ENCODE results near the gene ALPL.

ALPL gene

DNA sequence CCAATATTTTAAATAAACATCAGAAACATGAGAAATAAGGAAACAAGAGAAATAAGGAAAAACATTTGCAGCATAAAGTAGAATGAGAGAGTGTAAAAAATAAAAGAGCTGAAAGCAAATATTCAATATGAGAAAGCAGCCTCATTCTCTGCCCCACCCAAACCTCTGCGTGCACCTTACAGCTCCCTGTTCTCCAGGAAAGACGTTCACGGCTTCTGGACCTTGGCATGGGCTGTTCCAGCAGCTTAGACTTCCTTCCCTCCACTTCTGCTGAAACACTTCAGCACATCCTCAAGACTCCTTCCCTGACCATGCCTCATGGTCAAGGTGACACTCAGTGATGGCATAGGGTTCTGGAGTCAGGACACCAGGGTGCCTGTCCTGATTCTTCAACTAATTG, 23.3 kb downstream of the ALPL start:
- DNase-seq, result no peak

DNA sequence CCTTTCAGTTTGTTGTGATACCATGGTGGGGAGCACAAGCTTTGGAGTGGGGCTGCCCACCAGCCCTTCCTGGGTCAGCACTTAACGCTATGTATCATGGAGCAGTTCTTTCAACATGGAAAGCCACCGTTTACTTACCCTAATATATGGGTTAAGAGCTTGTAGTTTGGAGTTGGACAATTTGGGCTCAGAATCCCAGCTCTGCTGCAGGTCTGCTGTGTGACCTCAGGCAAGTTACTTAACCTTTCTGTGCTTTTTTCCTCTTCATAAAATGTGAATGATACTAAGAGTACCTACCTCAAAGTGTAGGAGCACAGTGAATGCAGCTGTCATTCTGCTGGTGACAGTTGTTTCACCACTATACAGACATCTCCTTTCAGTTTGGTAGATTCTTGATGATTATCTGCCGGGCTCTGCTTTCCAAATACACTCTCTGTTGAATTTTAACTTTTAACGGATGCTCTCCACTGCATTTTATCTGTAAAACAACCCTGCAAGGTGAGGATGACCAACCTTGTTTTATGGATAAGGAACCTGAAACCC, 23.8 kb downstream of the ALPL start:
- no peak for DNase-seq

DNA sequence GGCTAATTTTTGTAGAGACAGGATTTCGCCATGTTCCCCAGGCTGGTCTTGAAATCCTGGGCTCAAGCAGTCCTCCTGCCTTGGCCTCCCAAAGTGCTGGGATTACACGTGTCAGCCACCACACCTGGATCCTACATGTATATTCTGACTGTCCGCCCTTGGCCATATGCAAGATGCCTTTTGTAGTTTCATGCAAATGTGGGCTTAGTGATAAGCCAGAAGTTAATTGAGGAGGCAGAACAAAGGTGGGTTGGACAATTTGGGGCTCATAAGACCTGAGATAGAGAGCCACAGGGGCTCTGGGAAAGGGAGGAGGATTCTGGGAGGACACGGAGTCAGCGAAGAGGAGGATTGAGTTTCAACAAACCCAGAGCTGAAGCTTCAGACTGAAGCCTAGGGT, 24.9 kb downstream of the ALPL start:
- no peak for DNase-seq

DNA sequence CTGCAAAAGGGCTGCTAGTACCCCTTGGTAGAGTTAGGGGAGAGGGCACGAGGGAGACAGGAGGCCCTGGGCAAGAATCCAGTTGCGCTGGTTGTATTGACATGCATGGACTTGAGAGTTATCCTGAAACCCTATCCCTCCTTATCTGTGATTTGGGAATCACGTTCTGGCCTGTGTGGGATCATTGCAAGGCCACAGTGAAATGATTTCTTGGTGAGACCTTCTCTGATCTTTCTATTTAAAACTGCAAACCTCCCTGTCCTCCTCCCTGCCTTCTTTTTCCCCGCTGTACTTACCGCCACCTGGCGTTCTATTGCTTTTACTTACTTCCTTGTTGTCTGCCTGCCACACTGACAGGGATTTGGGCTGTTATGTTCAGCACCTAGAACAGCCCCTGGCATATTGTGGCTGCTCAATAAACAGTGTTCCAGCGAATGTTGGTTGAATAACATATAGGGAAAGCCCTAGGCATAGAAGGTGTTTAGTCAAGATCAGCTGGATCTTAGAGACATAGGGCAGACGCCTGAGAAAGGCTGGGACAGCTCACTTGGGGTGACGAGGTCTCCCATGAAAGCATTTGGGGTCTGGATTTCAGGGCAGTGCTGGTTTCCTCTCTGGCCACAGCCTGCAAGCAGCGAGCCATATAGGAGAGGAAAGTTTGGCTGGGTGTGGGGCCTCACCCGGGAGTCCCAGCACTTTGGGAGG, 25.6 kb downstream of the ALPL start:
- no peak for DNase-seq

DNA sequence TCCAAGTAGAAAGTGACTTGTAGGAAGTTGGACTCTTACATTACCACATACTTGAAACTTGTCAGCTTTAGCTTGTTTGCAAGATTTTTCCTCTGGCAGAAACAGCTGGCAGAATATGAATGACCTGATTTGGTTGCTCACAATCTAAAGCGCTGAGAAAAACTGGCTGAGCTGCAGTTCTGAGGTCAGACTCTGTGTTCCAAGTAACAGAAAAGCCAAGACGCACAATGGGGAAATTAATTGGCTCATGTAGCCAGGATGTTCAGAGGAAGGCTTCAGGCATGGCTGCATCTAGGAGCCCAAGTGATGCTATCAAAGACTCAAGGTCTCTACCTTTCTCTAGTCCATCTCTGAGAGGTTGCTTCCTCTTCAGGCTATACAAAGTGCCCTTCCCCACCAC, 27.0 kb downstream of the ALPL start:
- no peak for DNase-seq

DNA sequence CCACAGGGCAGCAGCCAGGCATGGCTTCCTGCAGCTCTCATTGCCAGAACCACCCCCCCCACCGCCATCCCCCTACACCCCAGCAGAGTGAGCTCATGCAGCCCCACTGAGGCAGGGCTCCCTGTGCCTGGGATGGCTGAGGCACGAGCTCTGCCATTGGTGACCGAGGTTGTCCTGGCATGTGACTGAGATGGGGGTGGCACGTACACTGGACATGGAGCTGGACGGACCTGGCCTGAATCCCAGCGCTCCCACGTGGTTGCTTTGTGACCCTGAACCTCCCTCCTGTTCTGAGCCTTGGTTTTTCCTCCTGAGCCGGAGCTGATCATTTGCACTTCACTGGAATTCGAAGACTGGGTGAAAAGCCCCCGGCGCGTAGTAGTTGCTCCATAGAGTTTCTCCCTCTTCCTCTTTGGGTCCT, 28.3 kb downstream of the ALPL start:
- no peak for DNase-seq

DNA sequence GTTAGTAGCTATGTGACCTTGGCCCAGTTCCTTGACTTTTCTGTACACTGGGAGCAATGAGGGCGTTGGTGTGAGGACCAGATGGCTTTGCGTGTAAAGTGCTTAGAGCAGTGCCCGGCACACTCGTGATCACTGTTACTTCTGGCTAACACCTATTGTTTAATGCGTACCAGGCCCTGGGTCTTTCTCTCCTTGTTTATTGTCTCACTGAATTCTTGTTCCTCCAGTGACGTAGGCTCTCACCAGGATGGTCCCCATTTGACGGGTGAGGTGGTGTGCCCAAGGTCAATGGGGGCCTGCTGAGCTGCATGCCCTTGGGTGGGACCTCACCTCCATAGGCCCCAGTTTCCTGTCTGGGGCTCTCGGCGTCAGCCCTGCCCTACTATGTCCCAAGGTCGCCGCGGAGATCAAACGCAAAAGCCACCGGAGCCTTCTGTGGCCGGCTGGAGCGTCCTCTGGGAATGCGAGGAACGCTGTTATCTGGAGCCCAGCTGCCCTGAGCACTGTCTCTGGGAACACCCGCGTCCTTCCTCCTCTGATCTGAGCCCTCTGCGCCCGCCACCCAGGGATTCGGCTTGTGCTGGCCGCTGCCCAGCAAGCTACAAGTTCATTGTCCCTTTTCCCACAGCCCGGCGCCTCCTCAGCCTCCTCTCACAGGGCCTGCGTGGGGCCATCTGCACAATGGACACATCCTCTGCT, 28.9 kb downstream of the ALPL start:
- DNase-seq, result no peak

- no peak for DNase-seq
Observed at GRCh38 chr1:21539933-21540332, 30.7 kb downstream of the ALPL start.

DNA sequence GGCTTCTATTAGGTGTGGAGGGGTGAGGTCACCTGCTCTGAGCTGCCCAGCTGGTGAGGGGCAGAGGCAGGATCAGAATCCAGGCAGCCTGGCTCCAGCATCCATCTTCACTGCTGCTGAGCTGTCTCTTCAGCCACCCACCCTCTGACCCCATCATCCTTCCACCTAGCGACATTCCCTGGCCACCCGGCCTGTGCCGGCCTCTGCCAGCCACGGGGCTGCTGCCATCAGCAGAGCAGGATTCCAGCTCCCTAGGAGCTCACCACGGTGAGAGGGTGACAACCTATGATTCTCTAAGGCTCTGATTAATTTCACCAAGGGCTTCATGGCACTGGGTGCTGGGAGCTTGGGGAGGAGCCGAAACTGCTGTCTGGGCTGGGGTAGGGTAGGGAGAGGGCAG, 32.1 kb downstream of the ALPL start:
- DNase-seq, result no peak

DNA sequence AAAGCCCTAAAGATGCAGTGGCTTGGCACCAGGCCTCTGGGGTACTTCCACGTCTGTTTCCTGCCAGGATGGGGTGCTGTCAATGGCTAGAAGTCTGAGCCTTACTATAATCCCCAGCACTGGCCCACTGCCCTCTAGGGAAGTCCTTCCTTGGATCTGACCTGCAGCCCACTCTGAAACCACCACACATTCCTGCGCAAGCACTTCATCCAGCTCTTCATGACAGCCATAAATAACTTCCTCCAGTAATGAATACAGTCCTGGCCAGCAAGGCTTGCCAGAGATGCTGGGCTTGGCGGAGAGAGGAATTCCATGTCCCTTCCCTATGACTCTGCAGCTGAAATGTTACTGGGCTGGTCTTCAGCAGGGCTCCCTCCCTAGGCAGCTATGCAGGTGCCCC, 32.6 kb downstream of the ALPL start:
- no peak for DNase-seq

- no peak for DNase-seq
Observed at GRCh38 chr1:21543598-21543997, 34.4 kb downstream of the ALPL start.

DNA sequence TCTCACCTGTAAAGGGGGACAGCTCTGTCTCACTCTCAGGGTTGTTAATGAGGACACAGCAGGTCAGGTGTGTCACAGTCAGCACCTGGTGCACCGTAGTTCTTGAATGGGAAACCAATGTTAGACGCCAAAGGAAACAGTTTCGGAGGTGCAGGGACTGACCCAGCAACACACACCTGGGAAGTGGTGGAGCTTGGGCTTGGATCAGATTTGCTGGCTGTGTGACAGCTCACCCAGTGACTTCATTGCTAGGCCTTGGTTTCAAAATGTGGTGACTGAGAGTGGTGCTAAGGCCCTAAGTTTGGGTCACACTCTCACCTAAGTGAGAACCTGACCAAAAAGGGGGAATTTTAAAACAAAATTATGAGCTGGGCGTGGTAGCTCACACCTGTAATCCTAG, 34.9 kb downstream of the ALPL start:
- DNase-seq, result no peak

DNA sequence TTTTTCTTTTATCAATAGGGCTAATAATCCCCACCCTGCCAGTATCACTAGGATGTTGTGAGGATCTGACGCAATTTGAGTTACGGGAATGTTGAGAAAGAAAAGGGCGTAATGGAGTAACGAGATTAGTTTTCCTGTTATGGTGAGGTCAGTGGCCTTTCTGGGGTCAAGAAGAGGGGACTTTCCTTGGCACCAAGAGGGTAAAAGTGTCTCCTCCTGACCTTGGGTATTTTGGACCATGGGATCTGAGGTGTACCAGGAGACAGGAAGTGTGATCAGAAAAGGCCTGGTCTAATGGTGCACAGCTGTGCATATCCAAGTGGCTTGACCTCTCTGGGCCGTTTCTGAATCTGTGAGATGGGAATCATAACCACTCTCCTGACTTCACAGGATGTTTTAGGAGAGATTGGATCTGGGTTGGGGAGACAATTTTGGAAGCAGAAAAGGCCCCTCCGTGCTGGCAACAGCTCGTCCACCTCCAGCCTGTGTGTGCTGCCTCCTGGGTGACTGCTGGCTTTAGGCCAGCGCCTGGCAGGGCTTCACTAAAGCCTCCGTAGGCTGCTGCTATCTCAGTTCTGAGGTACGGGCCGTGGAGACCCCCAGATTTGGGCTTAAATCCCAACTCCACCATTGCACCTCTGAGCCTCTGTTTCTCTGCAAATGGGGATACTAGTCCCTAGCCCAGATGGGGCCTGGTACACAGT, 37.1 kb downstream of the ALPL start:
- no peak for DNase-seq

DNA sequence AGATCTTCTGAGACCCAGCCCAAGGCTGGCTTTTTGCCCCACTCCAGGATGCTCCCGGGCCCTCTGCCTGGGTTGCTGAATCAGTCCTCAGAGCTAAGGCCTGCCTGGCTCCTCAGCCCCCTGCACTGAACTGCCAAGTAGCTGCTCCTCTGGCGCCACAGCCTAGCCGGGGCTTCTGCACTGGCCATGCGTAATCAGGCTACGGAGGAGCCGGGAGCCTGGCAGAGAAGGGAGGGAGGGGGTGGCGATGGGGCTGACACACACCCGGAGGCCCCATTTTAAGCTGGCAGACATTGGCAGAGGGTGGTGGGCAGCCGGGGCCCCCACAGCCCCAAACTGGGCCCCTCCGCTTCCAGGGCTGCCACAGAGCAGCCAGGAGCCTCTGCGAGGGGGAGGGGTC, 38.7 kb downstream of the ALPL start:
- no peak for DNase-seq

GRCh38 chr1:21550097-21550496, 40.9 kb downstream of the ALPL start:
- DNase-seq, result no peak

DNA sequence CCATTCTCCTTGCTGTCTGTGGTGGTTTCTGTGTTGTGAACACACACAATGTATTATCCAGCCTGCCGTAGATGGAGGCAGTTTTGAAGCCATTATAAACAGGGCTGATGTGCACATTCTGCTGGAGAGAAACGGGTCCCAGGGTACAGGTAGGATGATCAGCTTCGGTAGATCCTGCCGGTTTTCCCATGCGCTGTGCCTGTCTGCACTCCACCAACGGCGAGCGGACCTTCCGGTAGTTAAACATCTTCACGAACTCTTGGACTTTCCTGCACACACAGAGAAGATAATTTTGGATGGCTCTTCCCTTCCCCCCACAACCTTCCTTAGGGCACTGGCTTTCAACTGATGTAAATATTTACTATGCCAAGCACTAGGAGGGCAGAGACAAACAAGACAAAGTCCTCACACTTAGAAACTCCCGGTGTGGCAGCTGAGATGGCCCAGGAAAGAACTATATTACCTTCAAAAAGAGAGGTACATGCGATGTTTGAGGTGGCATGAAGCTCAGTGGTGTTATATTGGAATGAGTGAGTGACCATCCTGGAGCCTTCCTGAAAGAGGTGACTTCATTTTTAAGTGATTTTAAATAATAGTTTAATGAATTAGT, 41.7 kb downstream of the ALPL start:
- DNase-seq, result no peak

DNA sequence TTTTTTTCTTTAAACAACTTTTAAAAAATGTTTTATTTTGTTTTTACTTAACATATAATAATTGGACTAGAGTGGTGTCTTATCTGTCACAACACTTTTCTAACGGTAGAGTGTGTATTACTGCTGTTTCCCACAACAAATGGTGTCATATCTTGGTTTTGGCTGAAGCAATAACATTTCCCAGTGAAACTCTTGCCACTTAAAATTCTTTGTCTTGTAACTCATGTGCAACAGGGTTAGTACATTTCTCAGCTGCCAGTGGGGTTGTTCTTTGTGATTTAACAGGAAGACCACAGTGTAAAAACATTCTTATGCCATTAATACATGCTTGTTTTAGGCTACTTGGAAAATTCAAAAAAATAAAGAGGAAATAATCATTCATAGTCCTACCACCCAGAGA, 43.5 kb downstream of the ALPL start:
- no peak for DNase-seq

DNA sequence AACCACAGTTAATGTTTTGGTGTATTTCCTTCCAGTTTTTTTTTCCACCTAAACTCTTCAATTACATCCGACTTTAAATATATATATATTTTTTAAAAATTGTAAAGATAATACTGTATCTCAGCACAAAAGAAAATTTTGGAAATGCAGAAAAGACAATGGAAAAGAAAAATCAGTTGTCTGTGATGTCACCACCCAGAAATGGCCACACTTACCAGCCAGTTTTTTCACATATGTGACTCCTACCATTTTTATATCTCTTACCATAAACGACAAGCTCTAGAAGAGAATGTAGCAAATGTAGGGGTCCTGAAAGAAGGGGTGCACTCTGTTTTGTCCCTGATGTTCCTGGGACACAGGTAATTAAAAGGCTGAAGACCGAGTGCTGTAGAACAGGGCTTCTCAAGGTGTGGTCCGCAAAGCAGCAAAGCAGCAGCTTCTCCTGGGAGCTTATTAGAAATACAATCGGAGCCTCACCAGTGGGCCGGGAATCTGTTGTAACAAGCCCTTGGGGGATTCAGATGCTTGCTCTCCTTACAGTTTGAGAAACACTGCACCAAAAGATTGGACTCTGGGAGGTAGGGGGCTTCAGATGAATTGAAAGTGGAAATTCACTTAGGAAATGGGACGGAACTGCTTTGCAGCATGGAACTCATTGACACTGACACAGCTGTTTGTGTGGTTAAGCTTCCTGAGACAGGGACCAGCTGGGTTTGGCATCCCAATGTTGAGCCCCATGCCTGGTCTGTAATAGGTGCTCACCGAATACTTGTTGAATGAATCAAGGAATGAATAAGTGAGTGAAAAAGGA, 44.1 kb downstream of the ALPL start:
- no peak for DNase-seq

GRCh38 chr1:21559788-21560567, 50.8 kb downstream of the ALPL start:
- no peak for DNase-seq

DNA sequence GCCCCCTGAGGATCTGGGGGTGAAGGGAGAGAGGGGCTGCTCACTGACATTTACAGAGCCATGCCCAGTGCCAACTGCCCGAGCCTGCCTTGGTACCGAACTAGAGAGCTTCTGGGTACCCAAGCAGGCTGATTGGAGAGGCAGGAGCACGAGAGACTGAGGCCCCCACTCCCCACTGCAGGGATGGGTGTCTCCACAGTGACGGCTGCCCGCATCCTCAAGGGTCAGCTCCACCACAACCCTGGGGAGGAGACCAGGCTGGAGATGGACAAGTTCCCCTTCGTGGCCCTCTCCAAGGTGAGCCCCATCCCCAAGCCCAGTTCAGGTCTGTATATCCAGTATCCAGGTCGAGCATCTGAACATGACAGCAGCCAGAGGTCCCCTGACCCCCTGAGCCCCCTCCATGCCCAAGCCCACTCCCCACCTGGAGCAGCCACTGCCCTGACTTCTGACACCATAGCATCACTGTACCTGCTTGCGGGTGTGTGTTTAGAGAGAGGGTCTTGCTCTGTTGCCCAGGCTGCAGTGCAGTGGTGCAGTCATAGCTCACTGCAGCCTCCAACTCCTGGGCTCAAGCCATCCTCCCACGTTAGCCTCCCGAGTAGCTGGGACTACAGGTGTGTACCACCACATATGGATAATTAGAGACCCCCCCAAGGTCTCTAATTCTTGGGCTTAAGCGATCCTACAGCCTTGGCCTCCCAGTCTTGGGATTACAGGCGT, 51.9 kb downstream of the ALPL start:
- DNase-seq, result no peak

- DNase-seq, result no peak
Observed at GRCh38 chr1:21562896-21563295, 53.7 kb downstream of the ALPL start.
